NCI-H82 treated with DMSO at 0.1 percent for 48 hours (cell line): ENCODE results near the gene BRMS1.

Experiments used
- DNase-seq: peaks from one replicate; lab custom pipeline; 2025; ENCODE audit not compliant: unreplicated experiment; lab: John Stamatoyannopoulos, UW

Gene BRMS1

DNA sequence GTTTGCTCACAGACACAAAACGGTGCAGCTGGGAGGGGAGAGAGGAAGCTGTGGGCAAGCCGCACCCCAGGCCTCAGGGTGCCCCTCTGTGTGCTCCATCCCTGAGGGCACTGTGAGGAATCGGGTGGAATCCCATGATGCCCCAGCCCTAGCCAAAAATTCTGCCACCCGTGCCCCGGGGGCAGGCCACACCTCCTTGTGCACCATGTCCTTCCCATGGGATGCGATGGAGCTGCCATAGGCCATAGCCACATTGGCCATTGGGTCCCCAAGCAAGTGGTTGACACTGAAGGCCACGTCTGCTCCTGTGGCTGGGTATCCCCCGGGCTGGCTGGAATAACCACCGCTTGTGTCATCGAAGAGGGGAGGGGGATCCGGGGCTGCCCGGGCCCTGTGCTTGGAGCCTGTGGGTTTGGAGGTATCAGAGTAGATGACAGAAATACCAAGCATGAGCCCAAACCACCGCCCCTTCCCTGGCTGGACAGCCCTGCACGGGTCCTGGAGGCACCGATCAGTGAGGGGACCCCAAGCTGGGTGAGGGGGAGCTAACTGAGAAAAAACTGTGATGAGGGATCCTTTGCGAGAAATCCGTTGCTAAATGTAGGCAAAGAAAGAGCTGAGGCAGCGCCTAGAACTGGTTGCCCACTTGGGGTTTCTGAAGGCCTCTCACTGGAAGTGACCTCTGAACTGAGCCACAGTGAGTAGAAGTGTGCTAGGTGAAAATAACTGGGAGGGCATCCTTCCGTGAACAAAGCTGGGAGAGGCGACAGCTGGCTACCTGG lies 56.8 kb downstream of the BRMS1 start:
- no peak for DNase-seq
